ENCODE measurements around the gene LRTM2. TPM values are rescaled to one million over a fixed set of nuclear protein-coding genes. Genes with fewer than 3 reads are reported as not detected.

Gene LRTM2
- total RNA-seq, 4 donors from 2014 or later, result 0.26 TPM; not detected in 3

DNA sequence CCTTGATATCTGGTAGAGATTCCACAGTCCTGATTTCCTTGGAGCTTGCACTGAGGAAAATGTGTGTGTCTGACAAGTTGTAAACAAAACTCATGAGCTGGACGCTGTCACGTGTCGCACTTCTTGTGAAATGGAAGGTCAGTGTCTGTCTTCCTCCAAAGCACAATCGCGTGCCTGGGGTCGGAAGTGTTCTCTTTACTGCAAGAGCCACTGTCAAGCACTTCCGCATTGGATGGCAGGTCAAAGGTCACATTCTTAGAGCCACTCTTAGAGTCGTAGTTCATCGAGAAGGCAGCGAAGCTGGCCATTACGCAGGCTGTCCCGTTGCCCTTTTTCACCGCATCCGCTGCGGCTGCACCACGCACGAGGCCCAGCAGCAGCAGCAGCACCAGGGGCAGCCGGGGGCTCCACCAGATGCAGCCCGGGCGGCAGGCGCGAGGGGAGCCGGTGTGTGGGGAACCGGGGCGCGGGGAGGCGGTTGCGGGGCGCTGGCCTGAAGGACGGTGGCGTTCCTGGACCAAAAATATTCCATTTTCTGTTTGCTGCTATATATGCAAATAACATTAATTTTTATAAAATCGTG is 45.0 kb downstream of the LRTM2 start:
- H3K27me3 ChIP-seq, result peaks cover 26% of the 10 kb centered on the region
- TF ChIP-seq POLR2A (IDR thresholded peaks at IDR 0.05), result no peak
- no peak for TF ChIP-seq POLR2AphosphoS5 (IDR thresholded peaks at IDR 0.05)
- TF ChIP-seq EP300 (IDR thresholded peaks at IDR 0.05), result no peak
- TF ChIP-seq CTCF (IDR thresholded peaks at IDR 0.05), result no peak
- no peaks in the 10 kb centered on the region for H3K4me1 ChIP-seq
- H3K27ac ChIP-seq, result no peak overlapping the region
- no peak for DNase-seq (ENCODE audit: low spot score in 2 of 2)
- no peaks in the 10 kb centered on the region for H3K9me3 ChIP-seq
- H3K4me3 ChIP-seq, result no peak overlapping the region
- no peaks in the 10 kb centered on the region for H3K36me3 ChIP-seq
- WGBS, result 88% methylated on average over 30 of the region's 32 CpGs

GRCh38 chr12:1869145-1869544 is 48.8 kb downstream of the LRTM2 start:
- Histone ChIP-seq H3K36me3 (no peaks in the 10 kb centered on the region), H3K4me1 (no peaks in the 10 kb centered on the region), H3K27ac (no peak overlapping the region), H3K27me3 (peaks cover 30% of the 10 kb centered on the region), H3K9me3 (no peaks in the 10 kb centered on the region), H3K4me3 (no peak overlapping the region)
- TF ChIP-seq POLR2A (IDR thresholded peaks at IDR 0.05) (no peak), POLR2AphosphoS5 (IDR thresholded peaks at IDR 0.05) (no peak), CTCF (IDR thresholded peaks at IDR 0.05) (no peak), EP300 (IDR thresholded peaks at IDR 0.05) (no peak)
- 92% methylated on average over 10 of the region's 10 CpGs for WGBS
- no peak for DNase-seq (ENCODE audit: low spot score in 2 of 2)

- no peak for TF ChIP-seq CTCF (IDR thresholded peaks at IDR 0.05)
- no peak for TF ChIP-seq EP300 (IDR thresholded peaks at IDR 0.05)
- TF ChIP-seq POLR2AphosphoS5 (IDR thresholded peaks at IDR 0.05), result no peak
- TF ChIP-seq POLR2A (IDR thresholded peaks at IDR 0.05), result no peak
- Histone ChIP-seq H3K9me3 (no peaks in the 10 kb centered on the region), H3K36me3 (no peaks in the 10 kb centered on the region), H3K27me3 (peaks cover 31% of the 10 kb centered on the region), H3K4me3 (no peak overlapping the region), H3K4me1 (no peaks in the 10 kb centered on the region), H3K27ac (no peak overlapping the region)
- WGBS, result 37% methylated on average over 4 of the region's 7 CpGs
- DNase-seq (ENCODE audit: low spot score in 2 of 2), result no peak
These were observed 49.7 kb downstream of the LRTM2 start for GRCh38 chr12:1870086-1870485.

- Histone ChIP-seq H3K36me3 (no peaks in the 10 kb centered on the region), H3K4me3 (no peak overlapping the region), H3K4me1 (no peaks in the 10 kb centered on the region), H3K9me3 (no peaks in the 10 kb centered on the region), H3K27ac (no peak overlapping the region), H3K27me3 (peaks cover 36% of the 10 kb centered on the region)
- TF ChIP-seq EP300 (IDR thresholded peaks at IDR 0.05), result no peak
- no peak for TF ChIP-seq POLR2AphosphoS5 (IDR thresholded peaks at IDR 0.05)
- DNase-seq (ENCODE audit: low spot score in 2 of 2), result no peak
- WGBS, result 90% methylated on average over 19 of the region's 24 CpGs
These were observed 50.9 kb downstream of the LRTM2 start for GRCh38 chr12:1870998-1871917.

- H3K36me3 ChIP-seq, result no peaks in the 10 kb centered on the region
- DNase-seq (ENCODE audit: low spot score in 2 of 2), result no peak
- H3K4me1 ChIP-seq, result no peaks in the 10 kb centered on the region
- peaks cover 41% of the 10 kb centered on the region for H3K27me3 ChIP-seq
- WGBS, result 65% methylated on average over 6 of the region's 6 CpGs
- no peak overlapping the region for H3K4me3 ChIP-seq
- TF ChIP-seq EP300 (IDR thresholded peaks at IDR 0.05), result no peak
- TF ChIP-seq POLR2AphosphoS5 (IDR thresholded peaks at IDR 0.05), result no peak
- TF ChIP-seq POLR2A (IDR thresholded peaks at IDR 0.05), result no peak
- no peak for TF ChIP-seq CTCF (IDR thresholded peaks at IDR 0.05)
- no peaks in the 10 kb centered on the region for H3K9me3 ChIP-seq
- no peak overlapping the region for H3K27ac ChIP-seq
These were observed 51.6 kb downstream of the LRTM2 start for GRCh38 chr12:1872001-1872400.
